Activated CD8-positive, alpha-beta T cell treated with anti-CD3 and anti-CD28 coated beads, Interleukin-2, amount 10 ng/mL, durations not matched to agents 7 days and 5 days (primary cell): ENCODE measurements around the gene IRF8. TPM values are rescaled to one million over a fixed set of nuclear protein-coding genes. Genes with fewer than 3 reads are reported as not detected.

Experiments used
- ATAC-seq: fragments of 150-1000 bp; cut with Tn5 transposase; one replicate; pipeline ENCODE4 v1.10.0; 2021; ENCODE audit warnings: moderate library complexity
- CTCF ChIA-PET: fragments of 350-600 bp; sonication (Branson Sonifier 250); formaldehyde crosslinking; loops from one replicate; lab custom pipeline; 2021; ENCODE audit warnings: antibody characterized with exemption; lab: Charles Lee
- POLR2A ChIA-PET: fragments of 350-600 bp; sonication (Branson Sonifier 250); formaldehyde crosslinking; loops from one replicate; lab custom pipeline; 2021; ENCODE audit warnings: antibody characterized with exemption; lab: Charles Lee
- DNase-seq: peaks from one replicate; pipeline ENCODE4 v3.0.0-alpha.2; 2020
- H3K27ac Mint-ChIP-seq: one replicate; pipeline ENCODE4 v1.8.0; 2021; ENCODE audit warnings: mild to moderate bottlenecking, mixed read lengths
- H3K27me3 Mint-ChIP-seq: one replicate; pipeline ENCODE4 v1.8.0; 2021; ENCODE audit warnings: low read depth, mixed read lengths
- H3K36me3 Mint-ChIP-seq: one replicate; pipeline ENCODE4 v1.8.0; 2021; ENCODE audit warnings: low read depth, mixed read lengths
- H3K4me1 Mint-ChIP-seq: one replicate; pipeline ENCODE4 v1.8.0; 2021; ENCODE audit warnings: low read depth, mixed read lengths
- H3K4me3 Mint-ChIP-seq: one replicate; pipeline ENCODE4 v1.8.0; 2021; ENCODE audit warnings: mild to moderate bottlenecking, mixed read lengths
- H3K9me3 Mint-ChIP-seq: one replicate; pipeline ENCODE4 v1.8.0; 2022; ENCODE audit warnings: mixed read lengths; ENCODE audit not compliant: insufficient read depth
- total RNA-seq, 2 experiments: library from RNA; stranded (reverse); gene quantifications; one replicate each; pipeline ENCODE4 v1.2.3, GENCODE V29; 2021

The IRF8 gene
- total RNA-seq, 2 experiments from 2014 or later, result 22.9 to 24.0 TPM

DNA sequence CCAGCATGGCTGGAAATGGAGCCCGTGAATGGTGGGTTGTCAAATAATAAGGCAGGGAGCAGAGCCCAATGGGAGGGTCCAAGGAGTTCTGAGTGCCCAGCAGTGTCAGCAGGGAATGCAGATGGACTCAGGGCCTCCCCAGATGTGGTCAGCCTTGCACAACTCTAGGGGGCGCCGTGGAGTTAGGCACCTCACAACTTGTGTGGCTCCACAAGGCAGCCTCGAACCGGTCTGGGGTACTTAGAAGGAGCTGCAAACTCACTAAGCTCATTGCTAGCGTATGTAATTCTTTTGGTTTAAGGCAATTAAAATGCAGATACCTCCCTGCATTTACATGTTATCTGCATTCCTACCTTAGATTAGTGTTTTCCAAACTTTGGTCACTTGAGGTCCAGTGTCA lies 18.1 kb downstream of the IRF8 start:
- Mint-ChIP-seq H3K27ac (peak overlapping the region; percentile 12), H3K4me1 (peaks cover 21% of the 10 kb centered on the region), H3K27me3 (no peaks in the 10 kb centered on the region), H3K4me3 (no peak overlapping the region), H3K36me3 (peaks cover 52% of the 10 kb centered on the region), H3K9me3 (no peaks in the 10 kb centered on the region)
- ChIA-PET POLR2A (no interaction called here), CTCF (interaction anchor here (0.9 to 1.4 kb wide), 6 partner anchors 9 to 72 kb away, joined by 3 to 5 read pairs (median 3); no protein-coding TSS in a partner anchor)
- DNase-seq (no peak), ATAC-seq (no peak)

DNA sequence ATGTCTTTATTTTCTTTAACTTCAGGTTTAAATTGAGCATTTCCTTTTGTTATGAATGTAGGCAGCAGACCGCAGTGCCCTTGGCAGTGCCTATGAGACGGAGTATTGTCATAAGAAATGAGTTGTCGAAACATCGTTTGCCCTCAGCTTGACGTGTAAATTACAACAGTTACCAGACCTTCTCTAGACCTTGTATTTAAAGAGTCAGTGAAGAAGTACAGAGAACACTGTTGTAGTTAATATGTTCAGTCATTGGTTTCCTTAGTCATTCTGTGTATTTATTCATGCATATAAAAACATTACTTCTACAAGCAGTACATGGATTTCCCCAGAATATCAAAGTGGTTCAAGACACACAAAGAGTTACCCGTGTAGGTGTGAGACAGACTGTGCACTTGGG lies 19.0 kb downstream of the IRF8 start:
- no peaks in the 10 kb centered on the region for H3K27me3 Mint-ChIP-seq
- peaks cover 17% of the 10 kb centered on the region for H3K4me1 Mint-ChIP-seq
- ChIA-PET POLR2A (no interaction called here), CTCF (interaction anchor here (1.2 to 1.4 kb wide), 2 partner anchors 10 to 71 kb away, joined by 3 to 5 read pairs; no protein-coding TSS in a partner anchor)
- H3K9me3 Mint-ChIP-seq, result no peaks in the 10 kb centered on the region
- peaks cover 47% of the 10 kb centered on the region for H3K36me3 Mint-ChIP-seq
- ATAC-seq, result no peak
- peak overlapping the region; percentile 39 for H3K27ac Mint-ChIP-seq
- no peak overlapping the region for H3K4me3 Mint-ChIP-seq
- no peak for DNase-seq

DNA sequence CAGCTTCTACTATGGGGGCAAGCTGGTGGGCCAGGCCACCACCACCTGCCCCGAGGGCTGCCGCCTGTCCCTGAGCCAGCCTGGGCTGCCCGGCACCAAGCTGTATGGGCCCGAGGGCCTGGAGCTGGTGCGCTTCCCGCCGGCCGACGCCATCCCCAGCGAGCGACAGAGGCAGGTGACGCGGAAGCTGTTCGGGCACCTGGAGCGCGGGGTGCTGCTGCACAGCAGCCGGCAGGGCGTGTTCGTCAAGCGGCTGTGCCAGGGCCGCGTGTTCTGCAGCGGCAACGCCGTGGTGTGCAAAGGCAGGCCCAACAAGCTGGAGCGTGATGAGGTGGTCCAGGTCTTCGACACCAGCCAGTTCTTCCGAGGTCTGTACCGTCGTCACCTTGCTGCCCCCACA lies 19.5 kb downstream of the IRF8 start:
- ATAC-seq (no peak), DNase-seq (no peak)
- ChIA-PET CTCF (interaction anchor here (1.1 kb wide), 1 partner anchor 23 kb away, joined by 3 read pairs; no protein-coding TSS in a partner anchor), POLR2A (no interaction called here)
- Mint-ChIP-seq H3K27me3 (no peaks in the 10 kb centered on the region), H3K27ac (no peak overlapping the region), H3K36me3 (peaks cover 47% of the 10 kb centered on the region), H3K4me1 (peaks cover 15% of the 10 kb centered on the region), H3K4me3 (no peak overlapping the region), H3K9me3 (no peaks in the 10 kb centered on the region)

GRCh38 chr16:85919271-85920267 lies 20.6 kb downstream of the IRF8 start:
- ChIA-PET CTCF (interaction anchor here (1.1 kb wide), 1 partner anchor 22 kb away, joined by 3 read pairs; no protein-coding TSS in a partner anchor), POLR2A (no interaction called here)
- H3K27me3 Mint-ChIP-seq, result no peaks in the 10 kb centered on the region
- ATAC-seq, result no peak
- no peak overlapping the region for H3K4me3 Mint-ChIP-seq
- peaks cover 6% of the 10 kb centered on the region for H3K4me1 Mint-ChIP-seq
- peaks cover 43% of the 10 kb centered on the region for H3K36me3 Mint-ChIP-seq
- no peak overlapping the region for H3K27ac Mint-ChIP-seq
- DNase-seq, result no peak
- no peaks in the 10 kb centered on the region for H3K9me3 Mint-ChIP-seq

GRCh38 chr16:85921026-85921425 lies 22.1 kb downstream of the IRF8 start:
- CTCF ChIA-PET, result no interaction called here
- Mint-ChIP-seq H3K9me3 (no peaks in the 10 kb centered on the region), H3K36me3 (peaks cover 38% of the 10 kb centered on the region), H3K4me1 (peaks cover 5% of the 10 kb centered on the region), H3K27me3 (no peaks in the 10 kb centered on the region), H3K27ac (no peak overlapping the region), H3K4me3 (no peak overlapping the region)
- ATAC-seq, result no peak
- POLR2A ChIA-PET, result no interaction called here
- no peak for DNase-seq

- no peaks in the 10 kb centered on the region for H3K27me3 Mint-ChIP-seq
- no peak overlapping the region for H3K4me3 Mint-ChIP-seq
- ATAC-seq (no peak), DNase-seq (no peak)
- CTCF ChIA-PET, result interaction anchor here (1.0 to 1.2 kb wide), 3 partner anchors 18 to 65 kb away, joined by 3 read pairs; partner anchors contain the start of gene IRF8
- H3K27ac Mint-ChIP-seq, result no peak overlapping the region
- H3K36me3 Mint-ChIP-seq, result peaks cover 26% of the 10 kb centered on the region
- H3K4me1 Mint-ChIP-seq, result no peaks in the 10 kb centered on the region
- H3K9me3 Mint-ChIP-seq, result no peaks in the 10 kb centered on the region
- POLR2A ChIA-PET, result no interaction called here
These were observed 24.4 kb downstream of the IRF8 start for GRCh38 chr16:85923153-85924021.

DNA sequence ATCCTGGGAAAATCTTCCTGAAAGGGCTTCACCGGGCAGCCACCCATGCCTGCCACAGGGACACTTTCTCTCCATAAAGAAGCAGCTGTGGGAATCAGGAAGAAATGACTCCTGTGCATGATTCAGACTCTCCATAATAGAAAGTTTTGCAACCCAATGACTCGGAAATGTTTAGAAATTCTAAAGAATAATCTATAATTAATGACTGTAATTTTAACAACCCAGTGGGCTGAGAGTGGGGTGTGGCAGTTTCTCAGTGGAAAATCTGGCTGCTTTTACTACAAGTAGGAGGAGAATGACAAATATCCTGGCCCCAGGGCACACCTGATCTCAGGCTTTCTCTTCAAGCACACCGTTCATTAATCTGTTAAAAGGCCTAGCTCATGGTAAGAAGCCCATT lies 25.7 kb downstream of the IRF8 start:
- H3K27me3 Mint-ChIP-seq, result no peaks in the 10 kb centered on the region
- no peak for ATAC-seq
- H3K27ac Mint-ChIP-seq, result no peak overlapping the region
- H3K4me1 Mint-ChIP-seq, result no peaks in the 10 kb centered on the region
- CTCF ChIA-PET, result interaction anchor here (1.2 to 2.0 kb wide), 2 partner anchors 9 to 19 kb away, joined by 3 to 5 read pairs; no protein-coding TSS in a partner anchor
- H3K4me3 Mint-ChIP-seq, result no peak overlapping the region
- no peak for DNase-seq
- H3K9me3 Mint-ChIP-seq, result no peaks in the 10 kb centered on the region
- H3K36me3 Mint-ChIP-seq, result peaks cover 17% of the 10 kb centered on the region
- POLR2A ChIA-PET, result no interaction called here

GRCh38 chr16:85926370-85926769 lies 27.4 kb downstream of the IRF8 start:
- POLR2A ChIA-PET, result no interaction called here
- CTCF ChIA-PET, result no interaction called here
- Mint-ChIP-seq H3K36me3 (peaks cover 4% of the 10 kb centered on the region), H3K27ac (no peak overlapping the region), H3K4me1 (no peaks in the 10 kb centered on the region), H3K27me3 (no peaks in the 10 kb centered on the region), H3K4me3 (no peak overlapping the region), H3K9me3 (no peaks in the 10 kb centered on the region)
- ATAC-seq, result no peak
- no peak for DNase-seq

DNA sequence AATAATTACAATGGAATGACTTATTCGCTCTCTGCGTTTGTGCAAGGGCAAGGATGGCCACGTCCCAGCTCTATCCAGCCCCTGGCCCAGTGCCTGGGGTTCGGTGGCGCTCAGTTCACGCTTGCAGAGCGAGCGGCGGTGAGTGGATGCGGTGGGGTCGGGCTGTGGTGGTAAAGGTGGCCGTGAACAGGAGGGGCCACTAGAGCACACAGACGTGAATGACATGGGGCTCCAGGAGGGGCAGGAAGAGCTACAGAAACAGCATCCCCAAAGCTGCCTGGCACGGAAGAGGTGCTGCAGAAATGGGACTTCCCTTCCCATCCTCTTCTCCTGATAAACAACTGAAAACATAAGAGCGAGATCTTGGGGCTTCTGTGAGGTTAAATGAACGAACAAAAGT lies 28.4 kb downstream of the IRF8 start:
- ChIA-PET CTCF (interaction anchor here (1.0 kb wide), 1 partner anchor 108 kb away, joined by 3 read pairs; no protein-coding TSS in a partner anchor), POLR2A (no interaction called here)
- H3K4me3 Mint-ChIP-seq, result no peak overlapping the region
- H3K4me1 Mint-ChIP-seq, result no peaks in the 10 kb centered on the region
- no peak overlapping the region for H3K27ac Mint-ChIP-seq
- H3K9me3 Mint-ChIP-seq, result no peaks in the 10 kb centered on the region
- DNase-seq, result no peak
- H3K36me3 Mint-ChIP-seq, result no peaks in the 10 kb centered on the region
- no peaks in the 10 kb centered on the region for H3K27me3 Mint-ChIP-seq
- ATAC-seq, result no peak

- no peak for ATAC-seq
- no peak overlapping the region for H3K4me3 Mint-ChIP-seq
- no peaks in the 10 kb centered on the region for H3K36me3 Mint-ChIP-seq
- ChIA-PET CTCF (interaction anchor here (1.0 kb wide), 1 partner anchor 108 kb away, joined by 3 read pairs; no protein-coding TSS in a partner anchor), POLR2A (interaction anchor here (0.8 kb wide), 1 partner anchor 104 kb away, joined by 3 read pairs; no protein-coding TSS in a partner anchor)
- no peaks in the 10 kb centered on the region for H3K4me1 Mint-ChIP-seq
- H3K9me3 Mint-ChIP-seq, result no peaks in the 10 kb centered on the region
- no peak for DNase-seq
- H3K27ac Mint-ChIP-seq, result no peak overlapping the region
- H3K27me3 Mint-ChIP-seq, result no peaks in the 10 kb centered on the region
These were observed 29.0 kb downstream of the IRF8 start for GRCh38 chr16:85927959-85928358.

GRCh38 chr16:85928401-85928820 lies 29.4 kb downstream of the IRF8 start:
- ChIA-PET POLR2A (interaction anchor here (0.8 kb wide), 1 partner anchor 104 kb away, joined by 3 read pairs; no protein-coding TSS in a partner anchor), CTCF (interaction anchor here (1.3 kb wide), 1 partner anchor 107 kb away, joined by 5 read pairs; no protein-coding TSS in a partner anchor)
- H3K27ac Mint-ChIP-seq, result no peak overlapping the region
- H3K27me3 Mint-ChIP-seq, result no peaks in the 10 kb centered on the region
- no peak overlapping the region for H3K4me3 Mint-ChIP-seq
- ATAC-seq (no peak), DNase-seq (no peak)
- no peaks in the 10 kb centered on the region for H3K9me3 Mint-ChIP-seq
- no peaks in the 10 kb centered on the region for H3K4me1 Mint-ChIP-seq
- no peaks in the 10 kb centered on the region for H3K36me3 Mint-ChIP-seq
